Measurements from ENCODE around the gene WRAP53.

WRAP53 gene

GRCh38 chr17:7654832-7655540 is 33.3 kb upstream of the WRAP53 start:
- H3K4me1 ChIP-seq (ENCODE audit: control insufficient read depth, low read depth, low read length), result peaks cover 7% of the 10 kb centered on the region
- H2BK5ac ChIP-seq (ENCODE audit: low read length), result no peak overlapping the region
- H3K4ac ChIP-seq (ENCODE audit: low read depth, low read length), result no peak overlapping the region
- no peak overlapping the region for H2BK120ac ChIP-seq (ENCODE audit: low read depth, low read length)
- DNase-seq, result no peak
- no peak overlapping the region for H4K5ac ChIP-seq (ENCODE audit: low read length)
- peak overlapping the region; percentile 30 for H3K23ac ChIP-seq (ENCODE audit: low read length)
- peak overlapping the region; percentile 31 for H2AK5ac ChIP-seq (ENCODE audit: low read length)
- H3K18ac ChIP-seq (ENCODE audit: low read length), result no peak overlapping the region
- H3K79me1 ChIP-seq (ENCODE audit: low read length), result no peaks in the 10 kb centered on the region
- H3K36me3 ChIP-seq (ENCODE audit: control insufficient read depth, insufficient read depth, low read length), result no peaks in the 10 kb centered on the region
- H3K9ac ChIP-seq (ENCODE audit: low read length), result no peak overlapping the region
- H3K27me3 ChIP-seq (ENCODE audit: insufficient read depth, low read length, poor library complexity), result peaks cover 7% of the 10 kb centered on the region
- no peak overlapping the region for H3K4me3 ChIP-seq (ENCODE audit: low read length)
- H3K56ac ChIP-seq (ENCODE audit: low read length), result no peak overlapping the region
- no peak overlapping the region for H2BK15ac ChIP-seq (replicated peaks; ENCODE audit: low read depth)
- no peak overlapping the region for H3K27ac ChIP-seq (ENCODE audit: low read depth, low read length)
- H3K79me2 ChIP-seq (ENCODE audit: control insufficient read depth, insufficient read depth, low read length), result no peaks in the 10 kb centered on the region
- no peak overlapping the region for H4K8ac ChIP-seq (ENCODE audit: low read depth, low read length)
- no CpG with 5 or more reads among the region's 16 CpGs for WGBS (ENCODE audit: extremely low coverage, insufficient coverage, low lambda C conversion rate)
- no peak overlapping the region for H3K4me2 ChIP-seq (ENCODE audit: low read length)

GRCh38 chr17:7655541-7655840 is 32.8 kb upstream of the WRAP53 start:
- H2BK15ac ChIP-seq (replicated peaks; ENCODE audit: low read depth), result no peak overlapping the region
- H2BK5ac ChIP-seq (ENCODE audit: low read length), result no peak overlapping the region
- no peak overlapping the region for H3K4me3 ChIP-seq (ENCODE audit: low read length)
- H4K8ac ChIP-seq (ENCODE audit: low read depth, low read length), result no peak overlapping the region
- H3K23ac ChIP-seq (ENCODE audit: low read length), result no peak overlapping the region
- no peak for DNase-seq
- H3K36me3 ChIP-seq (ENCODE audit: control insufficient read depth, insufficient read depth, low read length), result no peaks in the 10 kb centered on the region
- peak overlapping the region; percentile 31 for H2AK5ac ChIP-seq (ENCODE audit: low read length)
- no peak overlapping the region for H3K27ac ChIP-seq (ENCODE audit: low read depth, low read length)
- no peaks in the 10 kb centered on the region for H3K79me1 ChIP-seq (ENCODE audit: low read length)
- no peak overlapping the region for H3K56ac ChIP-seq (ENCODE audit: low read length)
- H3K79me2 ChIP-seq (ENCODE audit: control insufficient read depth, insufficient read depth, low read length), result no peaks in the 10 kb centered on the region
- H3K4ac ChIP-seq (ENCODE audit: low read depth, low read length), result no peak overlapping the region
- H3K4me2 ChIP-seq (ENCODE audit: low read length), result no peak overlapping the region
- H3K18ac ChIP-seq (ENCODE audit: low read length), result no peak overlapping the region
- H3K9ac ChIP-seq (ENCODE audit: low read length), result no peak overlapping the region
- no peak overlapping the region for H4K5ac ChIP-seq (ENCODE audit: low read length)
- WGBS (ENCODE audit: extremely low coverage, insufficient coverage, low lambda C conversion rate), result no CpG with 5 or more reads among the region's 17 CpGs
- H2BK120ac ChIP-seq (ENCODE audit: low read depth, low read length), result no peak overlapping the region
- H3K4me1 ChIP-seq (ENCODE audit: control insufficient read depth, low read depth, low read length), result peaks cover 7% of the 10 kb centered on the region
- peaks cover 7% of the 10 kb centered on the region for H3K27me3 ChIP-seq (ENCODE audit: insufficient read depth, low read length, poor library complexity)

GRCh38 chr17:7656958-7657609 is 31.2 kb upstream of the WRAP53 start:
- no peak overlapping the region for H2BK120ac ChIP-seq (ENCODE audit: low read depth, low read length)

GRCh38 chr17:7667656-7668406 is 20.4 kb upstream of the WRAP53 start:
- H3K4me3 ChIP-seq (ENCODE audit: low read length), result no peak overlapping the region
- H3K56ac ChIP-seq (ENCODE audit: low read length), result no peak overlapping the region
- H4K5ac ChIP-seq (ENCODE audit: low read length), result no peak overlapping the region
- peaks cover 3% of the 10 kb centered on the region for H3K36me3 ChIP-seq (ENCODE audit: control insufficient read depth, insufficient read depth, low read length)
- no peak overlapping the region for H3K18ac ChIP-seq (ENCODE audit: low read length)
- H3K23ac ChIP-seq (ENCODE audit: low read length), result no peak overlapping the region
- H2AK5ac ChIP-seq (ENCODE audit: low read length), result no peak overlapping the region
- no peak overlapping the region for H3K4ac ChIP-seq (ENCODE audit: low read depth, low read length)
- no peaks in the 10 kb centered on the region for H3K4me1 ChIP-seq (ENCODE audit: control insufficient read depth, low read depth, low read length)
- H2BK5ac ChIP-seq (ENCODE audit: low read length), result no peak overlapping the region
- DNase-seq, result no peak
- H2BK15ac ChIP-seq (replicated peaks; ENCODE audit: low read depth), result no peak overlapping the region
- H3K9ac ChIP-seq (ENCODE audit: low read length), result no peak overlapping the region
- H3K79me2 ChIP-seq (ENCODE audit: control insufficient read depth, insufficient read depth, low read length), result no peaks in the 10 kb centered on the region
- no peaks in the 10 kb centered on the region for H3K27me3 ChIP-seq (ENCODE audit: insufficient read depth, low read length, poor library complexity)
- no peak overlapping the region for H3K27ac ChIP-seq (ENCODE audit: low read depth, low read length)
- WGBS (ENCODE audit: extremely low coverage, insufficient coverage, low lambda C conversion rate), result no CpG with 5 or more reads among the region's 10 CpGs
- H3K79me1 ChIP-seq (ENCODE audit: low read length), result no peaks in the 10 kb centered on the region
- no peak overlapping the region for H3K4me2 ChIP-seq (ENCODE audit: low read length)
- H2BK120ac ChIP-seq (ENCODE audit: low read depth, low read length), result no peak overlapping the region
- H4K8ac ChIP-seq (ENCODE audit: low read depth, low read length), result no peak overlapping the region

More at GRCh38 chr17:7656958-7657609, 31.2 kb upstream of the WRAP53 start:
- Histone ChIP-seq H3K18ac (ENCODE audit: low read length) (no peak overlapping the region), H3K56ac (ENCODE audit: low read length) (peak overlapping the region; percentile 82), H4K5ac (ENCODE audit: low read length) (no peak overlapping the region), H2AK5ac (ENCODE audit: low read length) (no peak overlapping the region), H3K36me3 (ENCODE audit: control insufficient read depth, insufficient read depth, low read length) (no peaks in the 10 kb centered on the region), H3K23ac (ENCODE audit: low read length) (no peak overlapping the region), H3K9ac (ENCODE audit: low read length) (no peak overlapping the region), H3K27me3 (ENCODE audit: insufficient read depth, low read length, poor library complexity) (peaks cover 3% of the 10 kb centered on the region), H3K79me1 (ENCODE audit: low read length) (no peaks in the 10 kb centered on the region), H3K79me2 (ENCODE audit: control insufficient read depth, insufficient read depth, low read length) (no peaks in the 10 kb centered on the region), H3K4me2 (ENCODE audit: low read length) (peak overlapping the region; percentile 26), H2BK15ac (replicated peaks; ENCODE audit: low read depth) (no peak overlapping the region), H4K8ac (ENCODE audit: low read depth, low read length) (no peak overlapping the region), H3K4me1 (ENCODE audit: control insufficient read depth, low read depth, low read length) (peaks cover 4% of the 10 kb centered on the region), H2BK5ac (ENCODE audit: low read length) (no peak overlapping the region), H3K27ac (ENCODE audit: low read depth, low read length) (peak overlapping the region; percentile 73), H3K4me3 (ENCODE audit: low read length) (no peak overlapping the region), H3K4ac (ENCODE audit: low read depth, low read length) (no peak overlapping the region)
- peak; percentile 98 for DNase-seq
- WGBS (ENCODE audit: extremely low coverage, insufficient coverage, low lambda C conversion rate), result no CpG with 5 or more reads among the region's 10 CpGs

- Histone ChIP-seq H2BK15ac (replicated peaks; ENCODE audit: low read depth) (no peak overlapping the region), H4K8ac (ENCODE audit: low read depth, low read length) (no peak overlapping the region), H3K18ac (ENCODE audit: low read length) (no peak overlapping the region), H3K27ac (ENCODE audit: low read depth, low read length) (no peak overlapping the region), H4K5ac (ENCODE audit: low read length) (no peak overlapping the region), H3K27me3 (ENCODE audit: insufficient read depth, low read length, poor library complexity) (no peaks in the 10 kb centered on the region), H3K36me3 (ENCODE audit: control insufficient read depth, insufficient read depth, low read length) (peaks cover 3% of the 10 kb centered on the region), H3K56ac (ENCODE audit: low read length) (no peak overlapping the region), H2BK5ac (ENCODE audit: low read length) (no peak overlapping the region), H2AK5ac (ENCODE audit: low read length) (no peak overlapping the region), H3K4ac (ENCODE audit: low read depth, low read length) (no peak overlapping the region), H3K4me3 (ENCODE audit: low read length) (no peak overlapping the region), H3K23ac (ENCODE audit: low read length) (no peak overlapping the region), H3K79me1 (ENCODE audit: low read length) (no peaks in the 10 kb centered on the region), H3K4me1 (ENCODE audit: control insufficient read depth, low read depth, low read length) (no peaks in the 10 kb centered on the region), H2BK120ac (ENCODE audit: low read depth, low read length) (no peak overlapping the region), H3K4me2 (ENCODE audit: low read length) (no peak overlapping the region), H3K9ac (ENCODE audit: low read length) (no peak overlapping the region), H3K79me2 (ENCODE audit: control insufficient read depth, insufficient read depth, low read length) (no peaks in the 10 kb centered on the region)
- no CpG with 5 or more reads among the region's 7 CpGs for WGBS (ENCODE audit: extremely low coverage, insufficient coverage, low lambda C conversion rate)
- DNase-seq, result no peak
Observed at GRCh38 chr17:7668482-7668881, 19.8 kb upstream of the WRAP53 start.
